ENCODE data around the gene B4GALT7. TPM values are rescaled to one million over a fixed set of nuclear protein-coding genes. Genes with fewer than 3 reads are reported as not detected.

Gene B4GALT7
- total and polyA plus RNA-seq, 4 donors, result 8.1 to 19.7 (median 15.6) TPM

- Histone ChIP-seq H3K9me3 (ENCODE audit: control insufficient read depth in 4 of 4, low read length in 3 of 4) (no peaks in the 10 kb centered on the region), H3K27me3 (ENCODE audit: control insufficient read depth in 4 of 4, insufficient read depth in 4 of 4, low read length in 3 of 4) (no peaks in the 10 kb centered on the region), H3K27ac (ENCODE audit: low read depth in 1 of 2, low read length in 2 of 2) (peak within 1 kb of the TSS; percentile 87 to 98), H3K4me1 (ENCODE audit: control insufficient read depth in 4 of 4, insufficient read depth in 4 of 4, low read length in 3 of 4) (peaks cover 2 to 18% (median 9%) of the 10 kb centered on the region in 4 donors), H3K9ac (ENCODE audit: low read depth in 1 of 2, low read length in 2 of 2) (peak within 1 kb of the TSS; percentile 61 to 85), H3K4me3 (ENCODE audit: low read depth in 1 of 3, low read length in 3 of 3) (peak within 1 kb of the TSS; percentile 85 to 99 (median 95)), H3K36me3 (ENCODE audit: control insufficient read depth in 4 of 4, insufficient read depth in 3 of 4, low read depth in 1 of 4, low read length in 3 of 4) (peaks cover 17 to 33% (median 28%) of the 10 kb centered on the region in 4 donors)
- no peak for TF ChIP-seq MAX (IDR thresholded peaks at IDR 0.05)
- TF ChIP-seq, protein P1, sequence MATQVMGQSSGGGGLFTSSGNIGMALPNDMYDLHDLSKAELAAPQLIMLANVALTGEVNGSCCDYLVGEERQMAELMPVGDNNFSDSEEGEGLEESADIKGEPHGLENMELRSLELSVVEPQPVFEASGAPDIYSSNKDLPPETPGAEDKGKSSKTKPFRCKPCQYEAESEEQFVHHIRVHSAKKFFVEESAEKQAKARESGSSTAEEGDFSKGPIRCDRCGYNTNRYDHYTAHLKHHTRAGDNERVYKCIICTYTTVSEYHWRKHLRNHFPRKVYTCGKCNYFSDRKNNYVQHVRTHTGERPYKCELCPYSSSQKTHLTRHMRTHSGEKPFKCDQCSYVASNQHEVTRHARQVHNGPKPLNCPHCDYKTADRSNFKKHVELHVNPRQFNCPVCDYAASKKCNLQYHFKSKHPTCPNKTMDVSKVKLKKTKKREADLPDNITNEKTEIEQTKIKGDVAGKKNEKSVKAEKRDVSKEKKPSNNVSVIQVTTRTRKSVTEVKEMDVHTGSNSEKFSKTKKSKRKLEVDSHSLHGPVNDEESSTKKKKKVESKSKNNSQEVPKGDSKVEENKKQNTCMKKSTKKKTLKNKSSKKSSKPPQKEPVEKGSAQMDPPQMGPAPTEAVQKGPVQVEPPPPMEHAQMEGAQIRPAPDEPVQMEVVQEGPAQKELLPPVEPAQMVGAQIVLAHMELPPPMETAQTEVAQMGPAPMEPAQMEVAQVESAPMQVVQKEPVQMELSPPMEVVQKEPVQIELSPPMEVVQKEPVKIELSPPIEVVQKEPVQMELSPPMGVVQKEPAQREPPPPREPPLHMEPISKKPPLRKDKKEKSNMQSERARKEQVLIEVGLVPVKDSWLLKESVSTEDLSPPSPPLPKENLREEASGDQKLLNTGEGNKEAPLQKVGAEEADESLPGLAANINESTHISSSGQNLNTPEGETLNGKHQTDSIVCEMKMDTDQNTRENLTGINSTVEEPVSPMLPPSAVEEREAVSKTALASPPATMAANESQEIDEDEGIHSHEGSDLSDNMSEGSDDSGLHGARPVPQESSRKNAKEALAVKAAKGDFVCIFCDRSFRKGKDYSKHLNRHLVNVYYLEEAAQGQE (IDR thresholded peaks at IDR 0.05), result no peak
- TF ChIP-seq GABPA (IDR thresholded peaks at IDR 0.05 in 1 of 2, conservative IDR thresholded peaks at IDR 0.05 in 1 of 2), result peak in 1 of 2 donors; percentile 47
- TF ChIP-seq SP1 (IDR thresholded peaks at IDR 0.05), result no peak
- TF ChIP-seq FOXA1 (IDR thresholded peaks at IDR 0.05), result no peak
- peak; percentile 91 for TF ChIP-seq YY1 (IDR thresholded peaks at IDR 0.05)
- no peak for TF ChIP-seq NR2F2 (IDR thresholded peaks at IDR 0.05)
- peak; percentile 40 for TF ChIP-seq TAF1 (conservative IDR thresholded peaks at IDR 0.05)
- no peak for TF ChIP-seq ZBTB33 (IDR thresholded peaks at IDR 0.05)
- no peak for TF ChIP-seq ATF3 (IDR thresholded peaks at IDR 0.05)
- peak; percentile 78 to 95 for TF ChIP-seq RXRA (IDR thresholded peaks at IDR 0.05)
- no peak for TF ChIP-seq RAD21 (IDR thresholded peaks at IDR 0.05)
- TF ChIP-seq HNF4G (IDR thresholded peaks at IDR 0.05), result no peak
- TF ChIP-seq HNF4A (conservative IDR thresholded peaks at IDR 0.05), result no peak
- TF ChIP-seq, protein P2, sequence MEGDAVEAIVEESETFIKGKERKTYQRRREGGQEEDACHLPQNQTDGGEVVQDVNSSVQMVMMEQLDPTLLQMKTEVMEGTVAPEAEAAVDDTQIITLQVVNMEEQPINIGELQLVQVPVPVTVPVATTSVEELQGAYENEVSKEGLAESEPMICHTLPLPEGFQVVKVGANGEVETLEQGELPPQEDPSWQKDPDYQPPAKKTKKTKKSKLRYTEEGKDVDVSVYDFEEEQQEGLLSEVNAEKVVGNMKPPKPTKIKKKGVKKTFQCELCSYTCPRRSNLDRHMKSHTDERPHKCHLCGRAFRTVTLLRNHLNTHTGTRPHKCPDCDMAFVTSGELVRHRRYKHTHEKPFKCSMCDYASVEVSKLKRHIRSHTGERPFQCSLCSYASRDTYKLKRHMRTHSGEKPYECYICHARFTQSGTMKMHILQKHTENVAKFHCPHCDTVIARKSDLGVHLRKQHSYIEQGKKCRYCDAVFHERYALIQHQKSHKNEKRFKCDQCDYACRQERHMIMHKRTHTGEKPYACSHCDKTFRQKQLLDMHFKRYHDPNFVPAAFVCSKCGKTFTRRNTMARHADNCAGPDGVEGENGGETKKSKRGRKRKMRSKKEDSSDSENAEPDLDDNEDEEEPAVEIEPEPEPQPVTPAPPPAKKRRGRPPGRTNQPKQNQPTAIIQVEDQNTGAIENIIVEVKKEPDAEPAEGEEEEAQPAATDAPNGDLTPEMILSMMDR (IDR thresholded peaks at IDR 0.05; ENCODE audit: low read depth, low read length, missing input control), result peak; percentile 11
- no peak for TF ChIP-seq JUND (IDR thresholded peaks at IDR 0.05)
- TF ChIP-seq FOXA2 (IDR thresholded peaks at IDR 0.05), result no peak
- peak; percentile 20 to 72 for TF ChIP-seq EGR1 (IDR thresholded peaks at IDR 0.05; ENCODE audit: low read depth in 2 of 2)
- peak; percentile 85 for DNase-seq (ENCODE audit: low spot score)
- under 1% methylated on average over 71 of the region's 71 CpGs for WGBS
Observed at GRCh38 chr5:177592010-177592834, 7.7 kb upstream of the B4GALT7 start, which contains the start of gene TMED9. Gene TMED9 (plus strand): TSS chr5:177592203. CDS start chr5:177592215, 12 bp downstream.

All from liver (tissue), 9 donors.